Islet precursor cell (in vitro differentiated cells): ENCODE results near the gene TFEB.

Source experiments
- DNase-seq: peaks from one replicate; pipeline ENCODE4 v3.0.0-alpha.2; 2018

The TFEB gene

GRCh38 chr6:41650120-41650519 is 85.3 kb downstream of the TFEB start:
- DNase-seq = no peak

- DNase-seq = peak; percentile 42
Observed at GRCh38 chr6:41649596-41649995, 85.8 kb downstream of the TFEB start.

GRCh38 chr6:41648921-41649320 is 86.5 kb downstream of the TFEB start:
- DNase-seq = no peak

GRCh38 chr6:41648070-41648585 is 87.3 kb downstream of the TFEB start:
- no peak for DNase-seq

- DNase-seq = no peak
Observed at GRCh38 chr6:41647061-41647511, 88.3 kb downstream of the TFEB start.

GRCh38 chr6:41646026-41646795 is 89.2 kb downstream of the TFEB start:
- DNase-seq = no peak

GRCh38 chr6:41645007-41645618 is 90.3 kb downstream of the TFEB start:
- DNase-seq = no peak

GRCh38 chr6:41644297-41644879 is 91.0 kb downstream of the TFEB start:
- DNase-seq = peak; percentile 78

- DNase-seq = no peak
Observed at GRCh38 chr6:41643899-41644269, 91.5 kb downstream of the TFEB start.

- peak; percentile 59 for DNase-seq
Observed at GRCh38 chr6:41642960-41643898, 92.2 kb downstream of the TFEB start.

GRCh38 chr6:41642090-41642959 is 93.1 kb downstream of the TFEB start:
- DNase-seq = no peak

GRCh38 chr6:41641352-41641925 is 94.0 kb downstream of the TFEB start:
- DNase-seq = no peak

GRCh38 chr6:41640426-41640825 is 95.0 kb downstream of the TFEB start:
- DNase-seq = no peak

- DNase-seq = peak; percentile 53
Observed at GRCh38 chr6:41639809-41640371, 95.5 kb downstream of the TFEB start.

GRCh38 chr6:41638935-41639808 is 96.2 kb downstream of the TFEB start:
- peak; percentile 79 for DNase-seq

GRCh38 chr6:41638002-41638934 is 97.1 kb downstream of the TFEB start, which contains the start of gene MDFI:
Gene MDFI (plus strand): TSS chr6:41638468. CDS start chr6:41638750, 282 bp downstream.
- peak; percentile 85 for DNase-seq

GRCh38 chr6:41637194-41638001 is 98.0 kb downstream of the TFEB start:
- peak; percentile 89 for DNase-seq

- peak; percentile 94 for DNase-seq
Observed at GRCh38 chr6:41636833-41637193, 98.6 kb downstream of the TFEB start.
